Activated T-helper 2 cell treated with anti-CD3 and anti-CD28 coated beads, Interferon-gamma antibody, Interleukin-2, Interleukin-4, amounts not matched to agents 10 μg/mL and 5 μg/mL and 100 μg/mL, durations not matched to agents 14 hours and 24 hours and 36 hours (primary cell): ENCODE data around the gene ZNF732. TPM values are rescaled to one million over a fixed set of nuclear protein-coding genes. Genes with fewer than 3 reads are reported as not detected.
A peak's percentile ranks its signal among the peaks of the same experiment; 100 is the strongest.
"Not testable (repeated sequence)": the region's sequence is repeated elsewhere in the genome, so short reads cannot be mapped to it uniquely, and the experiment has no call there.

Experiments used
- DNase-seq: peaks from one replicate; pipeline ENCODE4 v3.0.0; 2021; ENCODE audit warnings: low spot score
- H3K27ac Mint-ChIP-seq: one replicate; pipeline ENCODE4 v1.8.0; 2021; ENCODE audit warnings: mixed read lengths
- H3K27me3 Mint-ChIP-seq: one replicate; pipeline ENCODE4 v1.8.0; 2021; ENCODE audit warnings: low read depth, mixed read lengths
- H3K36me3 Mint-ChIP-seq: one replicate; pipeline ENCODE4 v1.8.0; 2021; ENCODE audit warnings: low read depth, mixed read lengths
- H3K4me1 Mint-ChIP-seq: one replicate; pipeline ENCODE4 v1.8.0; 2021; ENCODE audit warnings: low read depth, mixed read lengths
- H3K4me3 Mint-ChIP-seq: one replicate; pipeline ENCODE4 v1.8.0; 2021; ENCODE audit warnings: low read depth, mild to moderate bottlenecking, moderate library complexity, mixed read lengths
- H3K9me3 Mint-ChIP-seq: one replicate; pipeline ENCODE4 v1.8.0; 2021; ENCODE audit warnings: mixed read lengths
- intact Hi-C: fragments of 100-400 bp; cut with micrococcal nuclease; formaldehyde crosslinking; loops from one replicate; pipeline ENCODE4 v1.15.1; 2023
- total RNA-seq: library from RNA; stranded (reverse); gene quantifications from 2 replicates; pipeline ENCODE4 v1.2.3, GENCODE V29; 2022

Gene ZNF732
- total RNA-seq, 1 donor from 2014 or later: not detected

DNA sequence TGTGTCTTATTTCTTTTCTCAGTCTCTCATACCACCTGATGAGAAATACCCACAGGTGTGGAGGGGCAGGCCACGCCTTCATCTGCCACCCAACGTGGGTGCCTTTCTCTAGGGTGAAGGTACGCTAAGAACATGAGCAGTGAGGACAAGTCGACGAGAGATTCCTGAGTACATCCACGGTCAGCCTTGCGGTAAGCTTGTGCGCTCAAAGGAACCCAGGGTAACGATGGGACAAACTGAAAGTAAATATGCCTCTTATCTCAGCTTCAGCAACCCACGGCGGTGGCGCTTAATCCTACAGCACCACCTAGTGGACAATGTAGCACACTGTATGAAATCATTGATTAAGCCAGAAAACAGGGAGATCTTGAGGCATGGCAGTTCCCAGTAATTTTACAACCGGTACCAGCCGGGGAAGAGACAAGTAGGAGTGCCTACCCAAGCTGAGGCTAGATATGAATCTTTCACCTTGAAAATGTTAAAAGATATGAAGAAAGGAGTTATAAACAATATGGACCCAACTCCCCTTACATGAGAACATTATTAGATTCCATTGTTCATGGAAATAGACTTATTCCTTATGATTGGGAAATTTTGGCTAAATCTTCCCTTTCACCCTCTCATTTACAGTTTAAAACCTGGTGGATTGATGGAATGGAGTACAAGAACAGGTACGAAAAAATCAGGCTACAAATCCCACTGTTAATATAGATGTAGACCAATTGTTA is 63.0 kb downstream of the ZNF732 start:
- peak overlapping the region; percentile 56 for H3K27ac Mint-ChIP-seq
- DNase-seq: peak; percentile 61
- peaks cover 17% of the 10 kb centered on the region for H3K9me3 Mint-ChIP-seq
- no peaks in the 10 kb centered on the region for H3K27me3 Mint-ChIP-seq
- H3K4me3 Mint-ChIP-seq: peak overlapping the region; percentile 75
- peaks cover 10% of the 10 kb centered on the region for H3K4me1 Mint-ChIP-seq
- no peaks in the 10 kb centered on the region for H3K36me3 Mint-ChIP-seq
- intact Hi-C loops: loop anchor here (5.0 to 10.0 kb wide), 4 partner anchors 95 to 543 kb away; partner anchors contain the start of genes ATP5ME, MYL5 and ZNF141

DNA sequence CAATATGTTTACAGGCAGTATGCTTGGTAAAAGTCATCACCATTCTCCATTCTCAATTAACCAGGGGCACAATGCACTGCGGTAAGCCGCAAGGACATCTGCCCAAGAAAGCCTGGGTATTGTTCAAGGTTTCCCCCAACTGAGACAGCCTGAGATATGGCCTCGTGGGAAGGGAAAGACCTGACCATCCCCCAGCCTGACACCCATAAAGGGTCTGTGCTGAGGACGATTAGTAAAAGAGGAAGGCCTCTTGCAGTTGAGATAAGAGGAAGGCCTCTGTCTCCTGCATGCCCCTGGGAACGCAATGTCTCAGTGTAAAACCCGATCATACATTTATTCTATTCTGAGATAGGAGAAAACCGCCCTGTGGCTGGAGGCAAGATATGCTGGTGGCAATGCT is 63.9 kb downstream of the ZNF732 start:
- not testable (repeated sequence) for H3K36me3 Mint-ChIP-seq, DNase-seq, H3K27me3 Mint-ChIP-seq, H3K4me1 Mint-ChIP-seq, H3K27ac Mint-ChIP-seq
- Mint-ChIP-seq H3K9me3 (peaks cover 12% of the 10 kb centered on the region), H3K4me3 (peak overlapping the region; percentile 75)
- intact Hi-C loops: loop anchor here (5.0 to 10.0 kb wide), 4 partner anchors 96 to 543 kb away; partner anchors contain the start of genes ATP5ME, MYL5 and ZNF141

DNA sequence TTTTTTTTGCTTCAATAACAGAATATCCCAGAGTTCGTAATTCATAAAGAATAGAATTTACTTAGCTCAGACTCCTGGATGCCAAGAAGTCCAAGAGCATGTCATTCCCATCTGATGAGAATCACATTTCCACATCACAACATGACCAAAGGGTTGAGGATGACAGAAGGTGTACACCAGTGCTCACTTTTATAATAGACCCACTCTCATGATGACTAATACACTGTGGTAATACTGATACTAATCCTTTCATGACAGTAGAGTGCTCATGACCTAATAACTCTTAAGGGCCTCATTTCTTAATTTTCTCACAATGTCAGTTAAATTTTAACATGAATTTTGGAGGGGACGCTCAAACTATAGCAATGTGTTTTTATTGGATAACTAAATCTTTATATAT is 69.2 kb downstream of the ZNF732 start:
- H3K4me3 Mint-ChIP-seq: no peak overlapping the region
- H3K27ac Mint-ChIP-seq: no peak overlapping the region
- peaks cover 38% of the 10 kb centered on the region for H3K9me3 Mint-ChIP-seq
- no peaks in the 10 kb centered on the region for H3K27me3 Mint-ChIP-seq
- no peaks in the 10 kb centered on the region for H3K36me3 Mint-ChIP-seq
- no peaks in the 10 kb centered on the region for H3K4me1 Mint-ChIP-seq
- intact Hi-C loops: no loop called here
- no peak for DNase-seq

DNA sequence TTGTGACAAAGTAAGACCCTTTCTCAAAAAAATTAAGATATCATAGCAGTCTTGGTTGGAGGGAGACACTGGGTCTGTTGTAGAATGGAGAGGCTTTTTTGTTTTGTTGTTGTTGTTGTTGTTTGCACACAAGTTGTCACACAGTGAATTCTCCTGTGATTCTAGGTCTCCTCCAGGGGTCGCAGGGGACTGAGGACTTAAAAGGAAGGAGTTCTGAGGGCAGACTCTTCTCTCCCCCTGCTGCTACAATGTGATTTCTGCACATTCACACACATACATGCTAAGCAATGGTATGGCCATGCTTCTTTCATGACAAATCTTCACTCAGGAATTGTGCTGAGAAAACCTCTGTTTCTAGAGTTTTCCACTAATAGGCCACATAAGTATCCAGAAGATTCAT is 71.1 kb downstream of the ZNF732 start:
- Mint-ChIP-seq H3K4me3 (no peak overlapping the region), H3K27ac (no peak overlapping the region), H3K36me3 (no peaks in the 10 kb centered on the region), H3K27me3 (no peaks in the 10 kb centered on the region), H3K4me1 (no peaks in the 10 kb centered on the region), H3K9me3 (peaks cover 53% of the 10 kb centered on the region)
- intact Hi-C loops: no loop called here
- DNase-seq: no peak

DNA sequence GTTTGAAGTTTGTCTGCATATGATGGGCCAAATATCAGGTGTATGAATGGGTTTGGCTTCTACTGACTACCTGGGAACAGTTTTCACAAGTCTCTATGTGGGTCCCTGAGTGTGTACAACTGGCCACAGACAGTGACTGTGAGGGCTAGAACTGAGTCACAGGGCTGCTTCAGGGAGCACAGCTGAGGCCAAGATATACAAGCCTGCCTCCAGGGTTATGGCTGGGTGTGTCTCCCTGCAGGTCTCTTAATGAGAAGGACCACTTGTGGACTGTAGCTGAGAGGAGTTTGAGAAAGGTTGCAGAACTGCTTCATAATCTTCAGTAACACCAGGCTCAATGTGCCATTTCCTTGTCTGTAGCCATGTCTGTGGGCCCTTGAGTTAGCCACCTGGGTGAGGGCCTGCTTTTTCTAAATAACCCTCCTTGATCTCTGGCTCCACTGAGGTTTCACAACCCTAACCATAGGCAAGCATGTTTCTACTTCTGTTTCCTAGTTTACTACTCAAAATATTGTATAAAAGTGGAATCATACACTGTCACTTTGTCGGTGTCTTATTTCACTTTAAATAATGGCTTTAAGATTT is 81.3 kb downstream of the ZNF732 start:
- Mint-ChIP-seq H3K4me1 (no peaks in the 10 kb centered on the region), H3K9me3 (peaks cover 42% of the 10 kb centered on the region), H3K4me3 (no peak overlapping the region), H3K27ac (no peak overlapping the region), H3K36me3 (no peaks in the 10 kb centered on the region), H3K27me3 (no peaks in the 10 kb centered on the region)
- intact Hi-C loops: no loop called here
- no peak for DNase-seq

Other genes with a start within 250 kb of the ZNF732 start
- 8.6 and 8.8 TPM in 2 replicates for gene ZNF718, start 181.0 kb downstream of the ZNF732 start, total RNA-seq
- gene ZNF141, start 32.3 kb upstream of the ZNF732 start, total RNA-seq: 23.8 and 27.5 TPM in 2 replicates
- gene ZNF721, start 193.7 kb upstream of the ZNF732 start, total RNA-seq: 27.9 and 31.8 TPM in 2 replicates
- gene PIGG, start 193.7 kb upstream of the ZNF732 start, total RNA-seq: 46.0 and 47.8 TPM in 2 replicates